Measurements from ENCODE around the gene ZDHHC5. TPM values are rescaled to one million over a fixed set of nuclear protein-coding genes. Genes with fewer than 3 reads are reported as not detected.
"Not testable (repeated sequence)": the region's sequence is repeated elsewhere in the genome, so short reads cannot be mapped to it uniquely, and the experiment has no call there.

The ZDHHC5 gene
- polyA plus RNA-seq, 1 donor (not counting 4 experiments of a cell fraction or from before 2014, with no cell fraction given), result 79.3 TPM

DNA sequence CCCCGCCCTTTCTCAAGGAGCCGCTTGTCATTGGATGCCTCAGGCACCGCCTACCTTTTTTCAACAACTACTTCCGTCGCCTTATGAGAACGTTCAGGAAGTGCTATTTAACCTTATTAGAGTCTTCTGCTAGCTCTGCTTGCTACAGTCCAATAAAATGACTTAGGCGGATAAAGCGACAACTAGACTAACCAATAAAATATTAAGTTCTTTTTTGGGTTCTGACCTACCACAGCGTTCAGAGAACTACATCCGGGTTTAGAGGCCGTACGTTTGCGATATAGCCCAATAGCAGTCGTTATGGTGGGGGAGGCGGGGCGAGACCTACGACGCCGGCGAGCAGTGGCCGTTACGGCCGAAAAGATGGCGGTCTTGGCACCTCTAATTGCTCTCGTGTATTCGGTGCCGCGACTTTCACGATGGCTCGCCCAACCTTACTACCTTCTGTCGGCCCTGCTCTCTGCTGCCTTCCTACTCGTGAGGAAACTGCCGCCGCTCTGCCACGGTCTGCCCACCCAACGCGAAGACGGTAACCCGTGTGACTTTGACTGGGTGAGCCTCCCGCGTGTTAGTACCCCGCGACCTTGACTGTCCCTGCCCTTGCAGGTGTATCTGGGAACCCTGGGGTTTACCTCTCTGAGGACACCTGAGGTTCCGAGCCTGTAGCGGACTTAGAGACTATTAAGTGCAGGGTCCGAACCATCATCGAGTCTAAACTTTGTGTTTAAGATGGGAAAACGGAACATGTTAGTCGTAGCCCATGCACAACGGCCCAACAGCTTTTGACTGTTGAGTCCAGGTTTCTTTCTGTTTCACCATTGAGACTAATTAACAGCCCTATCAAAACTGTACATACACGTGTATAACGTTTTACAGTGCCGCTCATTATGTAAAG, 44.6 kb downstream of the ZDHHC5 start, which contains the start of gene TMX2:
TMX2 (plus strand) TSS at position 338 of the 895 bp plus-strand sequence; CDS start at position 364, 26 bp downstream.
- Histone ChIP-seq H3K4me2 (ENCODE audit: control insufficient read depth, extremely low read depth, insufficient read depth, low read depth, low read length) (peak within 1 kb of the TSS; percentile 93), H3K79me2 (ENCODE audit: control insufficient read depth, insufficient read depth, low read length) (peaks cover 52% of the 10 kb centered on the region), H3K36me3 (ENCODE audit: control insufficient read depth in 2 of 2, extremely low read depth in 1 of 2, insufficient read depth in 2 of 2, low read length in 2 of 2) (no peaks in the 10 kb centered on the region), H3K4me3 (ENCODE audit: control insufficient read depth in 2 of 3, extremely low read depth in 1 of 3, insufficient read depth in 2 of 3, low read depth in 1 of 3, low read length in 3 of 3) (peak within 1 kb of the TSS; percentile 66 to 100 (median 97)), H3K9me3 (ENCODE audit: control insufficient read depth, low read depth, low read length) (no peaks in the 10 kb centered on the region), H3K27ac (ENCODE audit: control insufficient read depth, insufficient read depth, low read length) (peak within 1 kb of the TSS; percentile 87), H4K20me1 (ENCODE audit: control insufficient read depth, extremely low read depth, insufficient read depth, low read length) (no peaks in the 10 kb centered on the region), H2AFZ (ENCODE audit: control insufficient read depth, low read length) (peak within 1 kb of the TSS; percentile 100), H3K4me1 (ENCODE audit: control insufficient read depth, extremely low read depth, insufficient read depth, low read length) (peaks cover 25% of the 10 kb centered on the region), H3K27me3 (ENCODE audit: control insufficient read depth, extremely low read depth, insufficient read depth, low read length) (no peaks in the 10 kb centered on the region), H3K9ac (ENCODE audit: control insufficient read depth, extremely low read depth, insufficient read depth, low read length) (peak within 1 kb of the TSS; percentile 96), H3K9me1 (ENCODE audit: control insufficient read depth, extremely low read depth, insufficient read depth, low read length) (no peaks in the 10 kb centered on the region)
- TF ChIP-seq, protein P1, sequence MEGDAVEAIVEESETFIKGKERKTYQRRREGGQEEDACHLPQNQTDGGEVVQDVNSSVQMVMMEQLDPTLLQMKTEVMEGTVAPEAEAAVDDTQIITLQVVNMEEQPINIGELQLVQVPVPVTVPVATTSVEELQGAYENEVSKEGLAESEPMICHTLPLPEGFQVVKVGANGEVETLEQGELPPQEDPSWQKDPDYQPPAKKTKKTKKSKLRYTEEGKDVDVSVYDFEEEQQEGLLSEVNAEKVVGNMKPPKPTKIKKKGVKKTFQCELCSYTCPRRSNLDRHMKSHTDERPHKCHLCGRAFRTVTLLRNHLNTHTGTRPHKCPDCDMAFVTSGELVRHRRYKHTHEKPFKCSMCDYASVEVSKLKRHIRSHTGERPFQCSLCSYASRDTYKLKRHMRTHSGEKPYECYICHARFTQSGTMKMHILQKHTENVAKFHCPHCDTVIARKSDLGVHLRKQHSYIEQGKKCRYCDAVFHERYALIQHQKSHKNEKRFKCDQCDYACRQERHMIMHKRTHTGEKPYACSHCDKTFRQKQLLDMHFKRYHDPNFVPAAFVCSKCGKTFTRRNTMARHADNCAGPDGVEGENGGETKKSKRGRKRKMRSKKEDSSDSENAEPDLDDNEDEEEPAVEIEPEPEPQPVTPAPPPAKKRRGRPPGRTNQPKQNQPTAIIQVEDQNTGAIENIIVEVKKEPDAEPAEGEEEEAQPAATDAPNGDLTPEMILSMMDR (optimal IDR thresholded peaks at IDR 0.05 in 1 of 3, IDR thresholded peaks at IDR 0.05 in 1 of 3, conservative IDR thresholded peaks at IDR 0.05 in 1 of 3; ENCODE audit: extremely low read depth in 1 of 3, insufficient read depth in 2 of 3, low read length in 3 of 3), result no peak
- no peak for TF ChIP-seq EZH2 (IDR thresholded peaks at IDR 0.05; ENCODE audit: low read length)
- FAIRE-seq (peak; percentile 82), DNase-seq (ENCODE audit: low read depth, low spot score) (peak; percentile 85)
- dilution Hi-C loops (cut with MboI; ENCODE audit: extremely low pct_ligation_motif_present, low sequenced_read_pairs), result no loop called here

DNA sequence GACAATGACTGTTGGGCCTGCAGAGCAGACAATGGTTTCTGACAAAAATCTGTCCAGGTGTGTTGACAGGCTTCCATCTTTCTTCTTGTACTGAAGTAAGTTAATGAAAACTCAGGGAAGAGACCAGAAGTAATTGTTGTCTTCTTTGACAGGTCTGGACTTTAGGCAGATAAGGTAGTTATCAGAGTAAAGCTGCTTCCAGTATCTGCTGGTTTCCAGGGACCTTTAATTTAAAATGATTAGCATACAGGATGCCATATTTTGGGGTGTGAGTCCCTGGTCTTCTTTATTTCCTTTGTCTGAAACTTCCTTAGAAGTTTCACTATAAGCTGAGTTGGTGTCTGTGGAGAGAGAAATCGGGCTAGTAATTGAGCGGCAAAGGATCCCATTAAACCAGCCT, 45.9 kb downstream of the ZDHHC5 start:
- H4K20me1 ChIP-seq (ENCODE audit: control insufficient read depth, extremely low read depth, insufficient read depth, low read length), result no peaks in the 10 kb centered on the region
- peaks cover 56% of the 10 kb centered on the region for H3K79me2 ChIP-seq (ENCODE audit: control insufficient read depth, insufficient read depth, low read length)
- no peak for TF ChIP-seq EZH2 (IDR thresholded peaks at IDR 0.05; ENCODE audit: low read length)
- TF ChIP-seq, protein P1 (optimal IDR thresholded peaks at IDR 0.05 in 1 of 3, IDR thresholded peaks at IDR 0.05 in 1 of 3, conservative IDR thresholded peaks at IDR 0.05 in 1 of 3; ENCODE audit: extremely low read depth in 1 of 3, insufficient read depth in 2 of 3, low read length in 3 of 3), result no peak
- no peak for DNase-seq (ENCODE audit: low read depth, low spot score)
- no peaks in the 10 kb centered on the region for H3K9me3 ChIP-seq (ENCODE audit: control insufficient read depth, low read depth, low read length)
- no peaks in the 10 kb centered on the region for H3K27me3 ChIP-seq (ENCODE audit: control insufficient read depth, extremely low read depth, insufficient read depth, low read length)
- peak overlapping the region; percentile 87 for H3K27ac ChIP-seq (ENCODE audit: control insufficient read depth, insufficient read depth, low read length)
- H3K9ac ChIP-seq (ENCODE audit: control insufficient read depth, extremely low read depth, insufficient read depth, low read length), result peak overlapping the region; percentile 96
- peaks cover 25% of the 10 kb centered on the region for H3K4me1 ChIP-seq (ENCODE audit: control insufficient read depth, extremely low read depth, insufficient read depth, low read length)
- H3K4me3 ChIP-seq (ENCODE audit: control insufficient read depth in 2 of 3, extremely low read depth in 1 of 3, insufficient read depth in 2 of 3, low read depth in 1 of 3, low read length in 3 of 3), result peak overlapping the region; percentile 66 to 100 (median 97)
- dilution Hi-C loops (cut with MboI; ENCODE audit: extremely low pct_ligation_motif_present, low sequenced_read_pairs), result no loop called here
- H3K9me1 ChIP-seq (ENCODE audit: control insufficient read depth, extremely low read depth, insufficient read depth, low read length), result no peaks in the 10 kb centered on the region
- H2AFZ ChIP-seq (ENCODE audit: control insufficient read depth, low read length), result no peak overlapping the region
- H3K36me3 ChIP-seq (ENCODE audit: control insufficient read depth in 2 of 2, extremely low read depth in 1 of 2, insufficient read depth in 2 of 2, low read length in 2 of 2), result peaks cover 0 to 2% of the 10 kb centered on the region in 2 experiments
- no peak for FAIRE-seq
- peak overlapping the region; percentile 93 for H3K4me2 ChIP-seq (ENCODE audit: control insufficient read depth, extremely low read depth, insufficient read depth, low read depth, low read length)

DNA sequence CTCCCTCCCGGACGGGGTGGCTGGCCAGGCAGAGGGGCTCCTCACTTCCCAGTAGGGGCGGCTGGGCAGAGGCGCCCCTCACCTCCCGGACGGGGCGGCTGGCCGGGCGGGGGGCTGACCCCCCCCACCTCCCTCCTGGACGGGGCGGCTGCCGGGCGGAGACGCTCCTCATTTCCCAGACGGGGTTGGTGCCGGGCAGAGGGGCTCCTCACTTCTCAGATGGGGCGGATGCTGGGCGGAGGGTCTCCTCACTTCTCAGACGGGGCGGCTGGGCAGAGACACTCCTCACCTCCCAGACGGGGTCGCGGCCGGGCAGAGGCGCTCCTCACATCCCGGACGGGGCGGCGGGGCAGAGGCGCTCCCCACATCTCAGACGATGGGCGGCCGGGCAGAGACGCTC, 48.8 kb downstream of the ZDHHC5 start:
- DNase-seq (ENCODE audit: low read depth, low spot score); H3K4me2 ChIP-seq (ENCODE audit: control insufficient read depth, extremely low read depth, insufficient read depth, low read depth, low read length); H3K9me1 ChIP-seq (ENCODE audit: control insufficient read depth, extremely low read depth, insufficient read depth, low read length); H3K27ac ChIP-seq (ENCODE audit: control insufficient read depth, insufficient read depth, low read length); FAIRE-seq; H4K20me1 ChIP-seq (ENCODE audit: control insufficient read depth, extremely low read depth, insufficient read depth, low read length); dilution Hi-C loops (cut with MboI; ENCODE audit: extremely low pct_ligation_motif_present, low sequenced_read_pairs); H3K9me3 ChIP-seq (ENCODE audit: control insufficient read depth, low read depth, low read length); H2AFZ ChIP-seq (ENCODE audit: control insufficient read depth, low read length); H3K36me3 ChIP-seq (ENCODE audit: control insufficient read depth in 2 of 2, extremely low read depth in 1 of 2, insufficient read depth in 2 of 2, low read length in 2 of 2); H3K4me3 ChIP-seq (ENCODE audit: control insufficient read depth in 2 of 3, extremely low read depth in 1 of 3, insufficient read depth in 2 of 3, low read depth in 1 of 3, low read length in 3 of 3); H3K9ac ChIP-seq (ENCODE audit: control insufficient read depth, extremely low read depth, insufficient read depth, low read length); H3K27me3 ChIP-seq (ENCODE audit: control insufficient read depth, extremely low read depth, insufficient read depth, low read length): not testable (repeated sequence)
- peaks cover 13% of the 10 kb centered on the region for H3K4me1 ChIP-seq (ENCODE audit: control insufficient read depth, extremely low read depth, insufficient read depth, low read length)
- peaks cover 64% of the 10 kb centered on the region for H3K79me2 ChIP-seq (ENCODE audit: control insufficient read depth, insufficient read depth, low read length)

All from keratinocyte (primary cell).